AG09319 (cell line): ENCODE measurements around the gene RBFA.

Experiments
- DNase-seq: peaks from one replicate; pipeline ENCODE4 v3.0.0-alpha.2; 2010; ENCODE audit warnings: low read depth; ENCODE audit errors: extremely low read depth
- CTCF ChIP-seq: IDR thresholded peaks from 2 replicates; pipeline ENCODE4 v1.5.1; 2011; ENCODE audit warnings: low read depth, mild to moderate bottlenecking, inconsistent platforms, low read length, moderate library complexity

RBFA gene, protein sequence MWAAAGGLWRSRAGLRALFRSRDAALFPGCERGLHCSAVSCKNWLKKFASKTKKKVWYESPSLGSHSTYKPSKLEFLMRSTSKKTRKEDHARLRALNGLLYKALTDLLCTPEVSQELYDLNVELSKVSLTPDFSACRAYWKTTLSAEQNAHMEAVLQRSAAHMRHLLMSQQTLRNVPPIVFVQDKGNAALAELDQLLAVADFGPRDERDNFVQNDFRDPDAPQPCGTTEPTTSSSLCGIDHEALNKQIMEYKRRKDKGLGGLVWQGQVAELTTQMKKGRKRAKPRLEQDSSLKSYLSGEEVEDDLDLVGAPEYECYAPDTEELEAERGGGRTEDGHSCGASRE

GRCh38 chr18:80034068-80034851, at the start of gene RBFA:
TSS of gene RBFA (plus strand) at chr18:80034434. CDS start at chr18:80034496, 62 bp downstream.
- peak; percentile 6 for TF ChIP-seq CTCF
- DNase-seq = peak; percentile 98

GRCh38 chr18:79985172-79985571, 49.1 kb upstream of the RBFA start:
- no peak for DNase-seq
- TF ChIP-seq CTCF = no peak

DNA sequence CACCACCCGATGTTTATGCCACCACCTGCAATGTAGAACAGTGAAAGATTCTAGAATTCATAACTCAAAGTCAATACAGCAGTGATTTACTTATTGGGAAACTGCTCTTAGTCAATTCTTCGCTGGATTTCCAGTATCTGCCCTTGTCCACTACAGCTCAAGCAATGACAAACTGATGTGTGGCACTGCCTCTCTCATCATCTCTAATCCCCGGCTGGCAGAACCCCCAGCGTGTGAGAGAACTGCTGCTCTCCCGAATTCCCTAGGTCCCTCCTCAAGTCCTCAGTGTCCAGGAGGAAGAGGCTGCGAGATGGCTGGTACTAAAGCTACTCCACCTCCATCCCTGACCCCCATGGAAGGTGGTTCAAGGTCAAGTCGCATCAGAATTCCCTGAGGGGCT, 47.5 kb upstream of the RBFA start:
- no peak for TF ChIP-seq CTCF
- DNase-seq = no peak

GRCh38 chr18:79987566-79987965, 46.7 kb upstream of the RBFA start:
- no peak for TF ChIP-seq CTCF
- DNase-seq = no peak

DNA sequence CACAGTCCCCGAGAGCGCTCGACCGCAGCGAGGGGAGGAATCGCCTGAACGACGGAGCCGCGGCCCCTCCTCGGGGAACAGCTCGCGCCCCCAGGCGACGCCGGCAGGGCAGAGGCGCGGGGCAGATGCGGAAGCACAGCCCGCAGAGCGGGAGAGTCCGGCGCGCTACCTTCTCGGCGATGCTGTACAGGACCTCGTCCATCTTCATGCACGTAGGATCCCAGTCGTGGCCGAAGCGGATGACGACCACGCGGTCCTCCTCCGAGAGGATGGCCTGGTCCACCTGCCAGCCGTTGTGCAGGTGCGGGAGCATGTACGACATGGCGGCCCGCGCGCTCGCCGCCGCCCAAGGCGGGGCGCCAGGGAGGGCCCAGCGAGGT, 46.2 kb upstream of the RBFA start:
- no peak for DNase-seq
- TF ChIP-seq CTCF = peak; percentile 33

GRCh38 chr18:79988451-79989194, 45.6 kb upstream of the RBFA start, which contains the start of gene TXNL4A:
TSS of gene TXNL4A (minus strand) at chr18:79988563. CDS start at chr18:79988392, 171 bp downstream.
- no peak for TF ChIP-seq CTCF
- peak; percentile 63 for DNase-seq
